HG03108 (cell line): ENCODE measurements around the gene SLC25A11.
"Not testable (repeated sequence)": the region's sequence is repeated elsewhere in the genome, so short reads cannot be mapped to it uniquely, and the experiment has no call there.

Experiments
- ATAC-seq: cut with Tn5 transposase; IDR thresholded peaks from one replicate; pipeline ENCODE4 v1.9.1; 2021; ENCODE audit warnings: moderate library complexity; ENCODE audit not compliant: unreplicated experiment

The SLC25A11 gene

GRCh38 chr17:4921320-4921719 is 18.5 kb downstream of the SLC25A11 start:
- ATAC-seq: no peak

- ATAC-seq: no peak
These were observed 19.3 kb downstream of the SLC25A11 start for GRCh38 chr17:4920351-4921048.

- ATAC-seq: no peak
These were observed 20.3 kb downstream of the SLC25A11 start for GRCh38 chr17:4919511-4920047.

- ATAC-seq: not testable (repeated sequence)
These were observed 25.3 kb downstream of the SLC25A11 start for GRCh38 chr17:4914551-4914950.

GRCh38 chr17:4913994-4914393 is 25.9 kb downstream of the SLC25A11 start:
- no peak for ATAC-seq

GRCh38 chr17:4908711-4909496 is 30.9 kb downstream of the SLC25A11 start:
- ATAC-seq: peak; percentile 77

GRCh38 chr17:4908301-4908700 is 31.5 kb downstream of the SLC25A11 start:
- no peak for ATAC-seq

- not testable (repeated sequence) for ATAC-seq
These were observed 33.2 kb downstream of the SLC25A11 start for GRCh38 chr17:4906642-4907041.

GRCh38 chr17:4903051-4903818 is 36.6 kb downstream of the SLC25A11 start, which contains the start of gene CHRNE:
Gene CHRNE, minus strand, starts transcription at chr17:4903098. Its CDS starts 35 bp downstream, at chr17:4903063.
- ATAC-seq: no peak

GRCh38 chr17:4902540-4902939 is 37.3 kb downstream of the SLC25A11 start:
- no peak for ATAC-seq

- no peak for ATAC-seq
These were observed 38.0 kb downstream of the SLC25A11 start for GRCh38 chr17:4901648-4902344.

- ATAC-seq: no peak
These were observed 38.7 kb downstream of the SLC25A11 start for GRCh38 chr17:4901108-4901647.

- no peak for ATAC-seq
These were observed 39.4 kb downstream of the SLC25A11 start for GRCh38 chr17:4900231-4901107.

- ATAC-seq: no peak
These were observed 40.3 kb downstream of the SLC25A11 start, which contains the start of gene C17orf107 for GRCh38 chr17:4899341-4900230. Gene C17orf107, plus strand, starts transcription at chr17:4899536. Its CDS starts 227 bp downstream, at chr17:4899763.

- ATAC-seq: no peak
These were observed 40.9 kb downstream of the SLC25A11 start for GRCh38 chr17:4898927-4899326.

GRCh38 chr17:4898351-4898750 is 41.5 kb downstream of the SLC25A11 start:
- no peak for ATAC-seq

- no peak for ATAC-seq
These were observed 42.1 kb downstream of the SLC25A11 start for GRCh38 chr17:4897785-4898184.

GRCh38 chr17:4897198-4897687 is 42.6 kb downstream of the SLC25A11 start:
- no peak for ATAC-seq
